Amniotic epithelial cell (primary cell): ENCODE results near the gene ANKFY1.
A peak's percentile ranks its signal among the peaks of the same experiment; 100 is the strongest.

Experiments used
- DNase-seq: peaks from one replicate; pipeline ENCODE4 v3.0.0-alpha.2; 2010; ENCODE audit warnings: low read depth

ANKFY1 gene, protein sequence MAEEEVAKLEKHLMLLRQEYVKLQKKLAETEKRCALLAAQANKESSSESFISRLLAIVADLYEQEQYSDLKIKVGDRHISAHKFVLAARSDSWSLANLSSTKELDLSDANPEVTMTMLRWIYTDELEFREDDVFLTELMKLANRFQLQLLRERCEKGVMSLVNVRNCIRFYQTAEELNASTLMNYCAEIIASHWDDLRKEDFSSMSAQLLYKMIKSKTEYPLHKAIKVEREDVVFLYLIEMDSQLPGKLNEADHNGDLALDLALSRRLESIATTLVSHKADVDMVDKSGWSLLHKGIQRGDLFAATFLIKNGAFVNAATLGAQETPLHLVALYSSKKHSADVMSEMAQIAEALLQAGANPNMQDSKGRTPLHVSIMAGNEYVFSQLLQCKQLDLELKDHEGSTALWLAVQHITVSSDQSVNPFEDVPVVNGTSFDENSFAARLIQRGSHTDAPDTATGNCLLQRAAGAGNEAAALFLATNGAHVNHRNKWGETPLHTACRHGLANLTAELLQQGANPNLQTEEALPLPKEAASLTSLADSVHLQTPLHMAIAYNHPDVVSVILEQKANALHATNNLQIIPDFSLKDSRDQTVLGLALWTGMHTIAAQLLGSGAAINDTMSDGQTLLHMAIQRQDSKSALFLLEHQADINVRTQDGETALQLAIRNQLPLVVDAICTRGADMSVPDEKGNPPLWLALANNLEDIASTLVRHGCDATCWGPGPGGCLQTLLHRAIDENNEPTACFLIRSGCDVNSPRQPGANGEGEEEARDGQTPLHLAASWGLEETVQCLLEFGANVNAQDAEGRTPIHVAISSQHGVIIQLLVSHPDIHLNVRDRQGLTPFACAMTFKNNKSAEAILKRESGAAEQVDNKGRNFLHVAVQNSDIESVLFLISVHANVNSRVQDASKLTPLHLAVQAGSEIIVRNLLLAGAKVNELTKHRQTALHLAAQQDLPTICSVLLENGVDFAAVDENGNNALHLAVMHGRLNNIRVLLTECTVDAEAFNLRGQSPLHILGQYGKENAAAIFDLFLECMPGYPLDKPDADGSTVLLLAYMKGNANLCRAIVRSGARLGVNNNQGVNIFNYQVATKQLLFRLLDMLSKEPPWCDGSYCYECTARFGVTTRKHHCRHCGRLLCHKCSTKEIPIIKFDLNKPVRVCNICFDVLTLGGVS

DNA sequence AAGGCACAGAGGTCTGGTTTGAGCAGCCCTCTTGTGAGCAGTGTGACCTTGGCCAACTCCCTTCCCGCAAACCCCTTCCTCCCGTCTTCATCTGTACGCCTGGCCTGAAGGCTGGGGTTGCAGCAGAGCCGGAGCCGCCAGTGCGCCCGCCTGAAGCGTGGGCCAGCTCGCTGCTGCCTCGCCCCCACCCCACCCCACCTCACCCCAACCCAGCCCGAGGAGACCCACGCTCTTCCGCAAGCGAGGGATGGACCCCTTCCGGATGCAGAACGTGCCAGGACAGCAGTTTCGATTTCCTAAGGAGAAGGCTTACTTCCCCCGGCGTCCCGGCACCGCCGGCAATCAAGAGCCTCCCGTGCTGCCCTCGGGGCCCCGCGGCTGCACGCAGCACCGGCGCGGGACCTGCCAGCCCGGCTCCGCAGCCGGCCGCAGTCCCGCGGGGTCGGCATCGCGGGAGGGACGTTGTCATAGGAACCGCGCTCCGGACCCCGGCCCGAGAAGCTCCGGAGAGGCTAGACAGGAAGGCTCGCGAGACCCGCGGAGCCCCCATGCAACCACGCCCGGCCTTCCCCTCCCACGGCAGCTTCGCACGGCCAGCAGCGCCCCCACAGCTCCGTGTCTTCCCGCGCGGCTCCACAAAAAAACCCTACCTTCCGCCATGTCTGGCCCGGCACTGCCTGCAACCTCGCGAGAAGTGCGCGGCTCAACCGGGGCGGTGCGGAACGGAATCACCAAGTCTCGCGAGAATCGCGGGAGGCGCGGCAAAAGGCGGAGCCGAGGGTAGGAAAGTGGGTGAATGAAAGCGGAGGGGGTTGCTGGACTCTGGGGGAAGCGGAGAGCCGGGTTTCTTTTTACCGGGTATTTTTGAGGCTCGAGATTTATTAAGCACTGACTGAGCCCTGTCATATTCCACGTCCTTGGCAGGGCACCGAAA is at the start of gene ANKFY1:
Gene ANKFY1 (minus strand): TSS at position 698 of the 934 bp plus-strand sequence. CDS start 38 bp downstream, at position 660.
- DNase-seq = peak; percentile 86

DNA sequence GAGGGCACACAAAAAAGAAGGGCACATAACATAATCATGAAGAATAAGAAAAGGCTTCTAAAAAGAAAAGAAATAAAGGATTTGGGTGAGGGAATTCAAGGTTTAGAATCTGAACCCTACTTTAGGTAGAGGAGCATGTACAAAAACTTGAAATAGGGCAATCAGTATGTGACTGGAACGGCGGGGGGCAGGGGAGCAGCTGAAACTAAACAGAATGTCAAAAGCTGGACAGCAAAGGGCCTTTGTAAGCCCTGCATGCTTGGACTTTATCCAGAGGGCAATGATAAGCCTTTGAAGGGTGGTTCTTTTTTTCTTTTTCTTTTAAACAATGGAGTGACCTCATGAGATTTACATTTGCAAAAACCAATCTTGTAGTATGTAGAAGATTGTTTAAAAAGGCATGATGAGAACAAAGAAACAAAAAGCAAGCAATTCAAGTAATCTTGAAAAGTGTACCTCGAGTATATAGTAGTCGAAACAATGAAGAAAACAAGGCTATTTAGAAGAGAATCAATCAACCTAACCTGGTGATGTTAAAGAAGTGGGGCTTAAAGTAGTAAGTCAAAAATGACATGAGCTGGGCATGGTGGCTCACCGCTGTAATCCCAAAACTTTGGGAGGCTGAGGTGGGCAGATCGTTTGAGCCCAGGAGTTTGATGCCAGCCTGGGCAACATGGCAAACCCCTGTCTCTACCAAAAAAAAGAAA is 46.7 kb upstream of the ANKFY1 start:
- DNase-seq = peak; percentile 38

DNA sequence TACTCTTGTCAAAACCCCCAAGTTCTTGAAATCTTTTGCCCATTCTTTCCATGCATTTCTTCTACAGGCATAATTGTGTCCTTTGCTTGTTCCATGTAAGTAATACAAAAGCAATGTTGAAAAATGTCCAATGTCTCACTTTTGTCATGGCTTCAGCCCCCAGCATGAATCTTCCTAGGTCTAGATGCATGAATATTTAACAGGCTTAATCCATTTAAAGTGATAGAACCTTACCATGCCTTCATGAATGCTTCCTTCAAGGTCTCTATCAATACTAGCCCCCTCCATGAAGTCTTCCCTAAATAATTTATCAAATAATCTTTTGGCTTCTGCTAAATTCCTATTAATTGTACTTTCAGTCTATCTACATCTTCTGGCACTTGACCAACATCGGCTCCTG is 46.1 kb upstream of the ANKFY1 start:
- DNase-seq = no peak

DNA sequence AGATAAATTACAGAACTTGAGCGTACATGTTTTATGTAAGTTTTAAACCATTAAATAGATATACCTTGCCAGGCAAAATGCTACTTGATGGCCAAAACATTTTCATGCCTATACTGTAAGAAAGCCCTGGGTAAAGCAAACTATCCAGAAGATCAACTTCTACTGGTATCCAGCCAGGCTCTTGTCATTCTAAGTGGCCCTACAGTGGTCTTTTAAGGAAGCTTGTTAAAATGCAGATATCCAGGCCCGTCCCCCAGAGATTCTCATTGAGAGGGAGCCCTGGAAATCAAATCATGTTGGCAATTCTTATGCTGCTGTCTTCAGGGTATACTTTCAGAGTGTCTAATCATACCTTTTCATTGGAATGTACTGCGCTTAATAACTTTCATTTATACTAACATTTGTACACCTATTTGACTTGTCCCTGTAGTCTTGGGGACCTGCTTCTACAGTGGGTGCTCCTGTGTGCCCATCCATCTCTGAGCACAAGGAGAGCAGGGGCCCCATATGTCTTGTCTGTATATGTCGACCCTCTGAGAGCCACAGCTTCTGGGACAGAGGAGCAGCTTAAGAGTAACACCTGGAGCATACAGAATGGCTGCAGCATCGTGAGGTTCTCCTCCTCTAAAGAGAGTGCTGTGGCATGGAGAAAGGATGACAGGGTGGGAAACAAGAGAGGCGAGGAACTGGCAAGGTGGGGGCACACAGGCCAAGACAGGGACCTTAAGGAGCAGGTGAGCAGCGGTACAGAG is 43.6 kb upstream of the ANKFY1 start:
- DNase-seq = no peak

DNA sequence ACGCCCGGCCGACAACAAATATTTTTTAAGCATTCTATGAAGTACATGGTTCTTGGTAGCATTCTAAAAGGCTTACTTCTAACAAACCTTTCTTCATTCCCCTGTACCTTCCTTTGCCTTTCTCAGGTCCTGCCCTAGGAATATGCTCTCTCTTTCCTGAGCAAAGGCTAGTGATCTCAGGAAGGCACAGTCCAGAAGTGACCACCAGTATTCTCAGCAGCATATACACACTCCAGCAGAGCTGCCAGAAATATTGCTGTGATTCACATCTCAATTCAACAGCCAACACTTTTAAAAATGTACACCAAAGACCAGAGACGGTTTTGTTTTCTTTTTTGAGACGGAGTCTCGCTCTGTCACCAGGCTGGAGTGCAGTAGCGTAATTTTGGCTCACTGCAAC is 41.4 kb upstream of the ANKFY1 start:
- no peak for DNase-seq

DNA sequence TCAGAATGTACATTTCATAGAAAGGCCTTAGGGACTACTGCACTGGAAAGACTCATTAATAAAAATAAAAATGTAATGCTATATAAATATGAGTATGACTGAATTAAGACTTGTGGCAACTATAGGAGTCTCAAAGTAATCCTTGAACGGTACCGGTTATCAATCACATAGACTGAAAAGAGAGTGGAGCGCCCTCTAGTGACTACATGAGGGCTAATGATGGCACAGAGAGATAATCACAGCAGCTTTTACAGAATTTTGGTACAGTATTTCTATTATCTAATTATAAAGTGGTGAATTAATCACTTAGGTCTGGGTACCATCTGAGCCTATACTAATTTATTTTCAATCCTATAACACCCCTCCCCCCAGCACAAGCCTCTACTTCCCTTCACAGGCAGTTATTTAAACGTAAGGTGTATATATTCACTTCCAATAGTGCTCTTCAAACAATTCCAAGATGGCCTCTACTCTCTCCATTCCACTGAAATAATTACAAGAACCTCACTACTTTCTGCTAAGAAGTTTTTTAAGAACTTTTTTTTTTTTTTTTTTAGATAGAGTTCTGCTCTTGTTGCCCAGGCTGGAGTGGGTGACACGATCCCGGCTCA is 40.7 kb upstream of the ANKFY1 start:
- peak; percentile 27 for DNase-seq

DNA sequence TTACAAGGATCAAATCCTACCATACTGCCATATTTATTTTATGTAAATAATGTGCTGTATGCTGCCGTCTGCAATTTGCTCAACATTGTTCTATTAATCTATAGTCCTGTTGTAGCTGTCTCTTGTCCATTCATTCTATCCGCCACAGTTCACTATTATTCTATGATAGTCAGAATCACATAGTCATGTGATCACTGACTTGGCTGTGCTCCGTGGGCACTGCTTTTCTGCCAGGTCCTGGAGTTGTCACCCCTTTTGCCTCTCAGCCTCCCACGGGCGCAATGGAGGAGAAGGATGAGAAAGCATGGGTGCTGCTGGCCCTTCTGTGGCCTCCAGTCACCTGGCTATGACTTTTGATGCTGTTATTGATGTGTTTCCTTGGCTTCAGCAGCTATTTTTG is 37.3 kb upstream of the ANKFY1 start:
- DNase-seq = no peak

DNA sequence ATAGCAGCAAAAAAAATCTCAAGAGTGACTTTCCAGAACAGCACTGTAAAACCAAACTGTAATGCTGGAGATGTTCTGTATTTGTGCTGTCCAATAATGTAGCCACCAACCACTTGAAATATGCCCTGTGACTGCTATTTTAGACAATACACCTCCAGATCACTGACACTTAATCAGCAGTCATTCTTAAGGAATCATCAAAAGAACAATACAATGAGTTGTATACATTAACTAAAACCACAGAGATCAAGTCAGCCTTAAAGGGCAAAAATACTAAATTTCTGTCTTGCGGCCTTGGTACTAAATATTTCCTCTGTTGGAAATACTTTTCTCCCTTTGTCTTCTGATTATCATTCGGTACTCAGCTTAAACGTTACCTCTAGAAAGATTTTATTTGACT is 33.6 kb upstream of the ANKFY1 start:
- no peak for DNase-seq

DNA sequence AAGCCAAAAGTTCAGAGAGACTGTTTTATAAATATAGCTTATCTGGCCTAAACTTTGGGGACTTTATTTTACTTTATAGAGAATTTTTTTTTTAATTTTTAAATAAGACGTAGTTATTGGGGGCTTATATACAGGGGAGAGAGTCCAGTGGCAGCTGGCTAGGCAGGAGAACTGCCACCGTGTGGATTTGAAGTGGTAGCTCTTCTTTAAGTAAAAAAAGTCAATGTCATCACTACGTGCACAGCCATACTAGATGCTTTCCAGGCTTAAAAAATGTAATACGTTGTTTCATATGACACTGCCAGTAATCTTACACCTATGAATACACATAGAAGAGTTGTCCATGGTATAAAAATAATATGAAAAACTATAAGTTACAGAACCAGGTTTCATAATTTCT is 31.9 kb upstream of the ANKFY1 start:
- DNase-seq = no peak

DNA sequence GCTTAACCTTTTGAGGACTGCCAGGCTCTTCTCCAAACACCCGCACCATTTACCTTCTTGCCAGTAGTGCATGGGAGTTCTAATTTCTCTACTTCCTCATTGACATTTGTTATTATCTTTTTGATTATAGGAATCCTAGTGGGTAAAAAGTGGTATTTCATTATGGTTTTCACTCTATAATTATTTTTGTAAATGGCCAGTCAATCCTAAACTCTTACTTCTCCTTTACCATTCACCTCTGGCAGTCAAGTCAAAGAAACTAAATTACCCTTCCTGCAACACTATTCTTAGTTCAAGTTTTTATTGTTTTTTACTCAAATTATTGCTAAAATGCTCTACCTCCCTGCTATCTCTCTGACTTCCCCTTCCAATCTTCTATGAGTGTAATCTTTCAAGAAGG is 29.8 kb upstream of the ANKFY1 start:
- DNase-seq = no peak

DNA sequence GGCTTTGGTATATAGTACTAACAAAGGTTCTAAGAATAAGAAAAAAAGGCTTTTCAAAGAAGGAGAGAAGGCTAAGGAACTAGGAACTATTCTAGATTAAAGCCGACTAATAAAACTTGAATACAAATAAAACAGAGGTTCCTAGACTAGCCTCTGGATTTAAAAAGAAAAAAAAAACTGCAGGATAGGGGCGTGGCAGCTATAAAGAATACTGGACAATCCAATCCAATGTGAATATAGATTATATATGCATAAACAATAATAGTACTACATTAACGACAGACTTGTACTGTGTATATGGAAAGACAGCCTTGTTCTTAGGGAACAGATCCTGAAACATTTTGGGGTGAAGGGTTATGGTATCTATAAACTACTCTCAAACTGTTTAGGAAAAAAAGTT is 23.9 kb upstream of the ANKFY1 start:
- no peak for DNase-seq

DNA sequence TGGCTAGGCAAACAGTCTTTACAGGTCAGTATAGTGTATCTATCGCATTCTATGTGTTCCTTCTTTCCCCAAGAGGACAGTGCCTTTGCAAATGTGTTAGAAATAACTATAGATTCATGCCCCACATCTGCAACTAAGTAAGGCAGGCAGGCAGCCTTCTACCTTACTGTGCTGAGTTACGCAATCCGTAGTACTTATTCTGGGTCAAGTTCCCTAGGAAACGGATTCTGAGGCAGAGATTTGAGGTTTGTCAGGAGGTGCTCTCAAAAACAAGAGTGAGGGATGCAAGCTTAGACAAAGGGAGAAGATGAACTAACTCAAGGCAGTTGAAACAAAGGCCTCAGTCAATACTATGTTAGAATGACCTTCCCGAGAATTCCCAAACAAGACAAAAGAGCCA is 12.7 kb upstream of the ANKFY1 start:
- peak; percentile 61 for DNase-seq

DNA sequence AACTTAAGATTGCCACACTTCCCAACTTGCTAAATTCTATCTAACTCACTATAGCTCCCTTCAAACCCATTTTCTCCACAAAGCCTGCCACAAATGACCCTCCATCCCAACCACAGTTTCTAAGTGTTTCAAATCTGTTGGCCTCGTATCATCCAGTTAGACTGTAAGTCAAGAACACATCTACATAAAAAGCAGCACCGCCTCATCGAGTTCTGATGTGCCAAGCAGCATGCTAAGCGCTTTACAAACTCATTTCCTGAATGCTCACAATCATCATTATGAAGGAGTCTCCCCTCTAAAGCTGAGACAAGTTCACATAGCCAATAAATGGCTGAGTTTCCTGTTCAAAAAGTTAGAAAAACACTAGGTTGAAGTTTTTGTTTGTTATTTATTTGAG is 9.2 kb upstream of the ANKFY1 start:
- no peak for DNase-seq

DNA sequence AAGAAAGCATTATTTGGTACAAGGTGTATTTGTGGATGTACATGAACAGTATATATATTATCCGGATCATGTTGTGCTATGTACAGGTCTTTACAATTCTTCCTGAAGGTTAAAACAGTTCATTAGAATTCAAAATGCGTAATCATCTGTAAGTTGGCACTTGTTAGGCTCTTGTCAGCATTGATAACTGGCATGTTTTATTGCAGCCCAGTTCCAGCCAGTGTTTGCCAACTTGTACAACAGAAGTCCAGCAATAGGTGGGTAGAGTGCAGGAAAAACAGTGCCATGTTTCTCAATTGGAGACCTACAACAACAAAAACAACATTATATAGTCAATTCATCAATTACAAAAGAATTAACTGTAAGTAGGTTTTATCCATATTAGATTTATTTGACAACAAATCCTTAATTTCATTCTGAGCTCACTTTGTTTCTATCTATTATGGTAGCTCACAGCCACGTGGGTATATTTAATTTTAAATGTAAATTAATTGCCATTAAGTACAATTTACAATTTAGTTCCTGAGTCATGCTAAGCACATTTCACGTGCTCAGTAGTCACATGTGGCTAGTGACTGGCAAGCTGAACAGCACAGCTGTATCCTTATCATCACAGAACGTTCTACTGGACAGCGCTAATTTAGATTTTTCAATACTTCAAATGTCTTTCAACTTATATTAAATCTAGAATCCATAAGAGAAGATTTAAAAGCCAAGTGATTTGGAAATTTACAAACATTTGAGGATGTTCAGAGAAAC is 8.6 kb upstream of the ANKFY1 start:
- DNase-seq = no peak

DNA sequence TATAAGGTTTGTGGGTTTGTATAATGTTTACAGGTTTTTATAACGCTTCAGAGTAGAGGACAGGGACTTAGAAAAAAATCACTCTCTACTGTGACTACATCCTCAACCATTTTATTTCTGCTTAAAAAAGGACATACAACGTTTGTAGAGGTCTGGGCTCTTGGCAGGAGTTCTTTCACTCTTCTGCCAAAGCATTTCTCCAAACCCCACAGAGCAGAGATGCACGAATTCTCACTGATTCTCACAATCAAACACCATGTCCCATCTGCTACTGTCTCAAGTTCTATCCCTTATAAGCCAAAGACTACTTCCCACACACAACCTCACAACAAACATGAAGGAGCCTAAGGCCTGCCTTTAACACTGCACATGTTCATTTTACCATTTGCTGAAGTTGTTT is 7.0 kb upstream of the ANKFY1 start:
- DNase-seq = no peak

DNA sequence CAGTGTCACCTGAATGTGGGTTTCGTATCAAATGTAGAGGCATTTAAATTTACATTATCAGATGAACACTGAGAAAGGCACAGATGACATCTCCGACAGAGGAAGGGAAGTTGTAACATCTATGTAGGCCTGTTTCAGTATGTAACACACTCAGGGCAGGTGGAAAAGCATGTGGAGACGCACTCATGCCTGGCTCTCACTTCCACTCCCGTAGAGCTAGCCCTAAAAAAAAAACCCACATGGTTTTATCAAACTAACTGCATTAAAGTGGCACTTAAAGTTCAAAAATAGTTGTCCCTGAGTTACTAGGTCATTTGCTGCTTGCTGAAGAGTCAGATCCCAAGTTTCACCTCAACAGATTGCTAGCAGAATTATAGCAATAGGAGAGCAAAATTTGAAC is 6.1 kb upstream of the ANKFY1 start:
- DNase-seq = no peak

DNA sequence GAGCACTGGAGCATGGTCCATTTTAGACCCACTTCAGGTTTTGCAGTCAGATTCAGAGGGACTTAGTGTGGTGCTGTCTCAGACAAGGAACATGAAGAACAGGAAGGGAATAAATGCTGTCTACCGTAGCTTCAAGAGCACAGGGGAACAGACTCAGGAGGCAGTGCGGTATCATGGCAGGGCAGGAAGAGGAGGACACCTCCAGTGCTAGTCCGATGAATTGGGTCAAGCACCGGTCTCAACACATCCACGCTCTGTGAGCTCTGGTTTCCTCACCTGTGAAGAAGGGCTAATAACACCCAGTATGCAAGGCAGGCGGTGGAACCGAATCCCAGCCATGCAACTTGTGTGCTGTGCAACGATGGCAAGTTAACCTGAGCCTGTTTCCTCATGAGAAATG is 3.6 kb upstream of the ANKFY1 start:
- no peak for DNase-seq

DNA sequence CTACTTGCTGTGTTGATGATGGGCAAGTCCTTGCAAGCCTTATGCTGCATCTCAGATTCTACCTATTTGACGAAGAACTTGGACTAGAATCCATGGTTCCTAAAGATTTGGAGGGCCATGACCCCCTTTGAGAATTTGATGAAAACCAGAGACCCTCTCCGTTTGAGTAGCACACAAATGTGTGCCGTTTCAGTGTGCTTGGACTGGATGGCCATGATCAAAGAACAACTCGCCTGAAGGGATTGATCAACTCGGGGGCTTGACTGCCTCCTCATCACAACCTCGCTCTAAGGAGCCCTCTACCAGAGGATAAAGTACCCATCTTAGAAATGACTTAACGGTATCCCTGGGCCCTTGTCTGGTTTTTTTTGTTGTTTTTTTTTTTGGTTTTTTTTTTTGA is 2.8 kb upstream of the ANKFY1 start:
- DNase-seq = no peak

DNA sequence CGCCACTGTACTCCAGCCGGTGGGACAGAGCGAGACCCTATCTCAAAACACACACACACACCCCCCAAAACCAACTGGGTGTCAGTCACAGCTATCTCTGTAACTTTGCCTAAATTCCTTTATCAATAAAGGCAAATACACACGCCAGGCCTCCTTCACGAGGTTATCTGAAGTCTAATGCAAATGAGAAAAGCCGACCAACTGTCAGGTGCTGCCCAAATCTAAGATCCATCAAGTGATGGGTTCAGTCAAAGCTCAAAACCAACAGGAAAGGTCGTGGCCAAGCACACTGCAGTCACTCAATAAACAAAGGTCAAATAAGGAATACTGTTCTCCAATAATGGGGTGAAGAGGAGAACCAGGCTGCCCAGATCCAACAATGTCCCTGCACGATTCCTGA is 1.1 kb downstream of the ANKFY1 start:
- no peak for DNase-seq
